HG03196 (cell line): ENCODE data around the gene SAMD4A.

ENCODE experiments used
- ATAC-seq: cut with Tn5 transposase; IDR thresholded peaks from one replicate; pipeline ENCODE4 v1.9.1; 2021; ENCODE audit not compliant: unreplicated experiment

Gene SAMD4A

GRCh38 chr14:54698966-54699530 lies 132.1 kb downstream of the SAMD4A start:
- no peak for ATAC-seq

GRCh38 chr14:54699735-54700134 lies 132.8 kb downstream of the SAMD4A start:
- no peak for ATAC-seq

GRCh38 chr14:54700717-54701116 lies 133.8 kb downstream of the SAMD4A start:
- no peak for ATAC-seq

- no peak for ATAC-seq
Measured at GRCh38 chr14:54702014-54702491, 135.1 kb downstream of the SAMD4A start.

GRCh38 chr14:54702492-54702891 lies 135.6 kb downstream of the SAMD4A start:
- ATAC-seq = no peak

GRCh38 chr14:54703082-54703481 lies 136.2 kb downstream of the SAMD4A start:
- ATAC-seq = no peak

GRCh38 chr14:54703724-54704123 lies 136.8 kb downstream of the SAMD4A start:
- ATAC-seq = no peak

GRCh38 chr14:54704768-54705167 lies 137.8 kb downstream of the SAMD4A start:
- ATAC-seq = no peak

- ATAC-seq = no peak
Measured at GRCh38 chr14:54706769-54707168, 139.8 kb downstream of the SAMD4A start.

GRCh38 chr14:54708161-54708560 lies 141.2 kb downstream of the SAMD4A start:
- no peak for ATAC-seq

GRCh38 chr14:54708982-54709381 lies 142.1 kb downstream of the SAMD4A start:
- ATAC-seq = no peak

GRCh38 chr14:54709444-54709843 lies 142.5 kb downstream of the SAMD4A start:
- peak; percentile 62 for ATAC-seq

GRCh38 chr14:54709867-54710266 lies 142.9 kb downstream of the SAMD4A start:
- ATAC-seq = no peak

- no peak for ATAC-seq
Measured at GRCh38 chr14:54711312-54711711, 144.4 kb downstream of the SAMD4A start.

- ATAC-seq = no peak
Measured at GRCh38 chr14:54711812-54712464, 145.0 kb downstream of the SAMD4A start.

GRCh38 chr14:54712465-54713200 lies 145.7 kb downstream of the SAMD4A start:
- ATAC-seq = no peak

GRCh38 chr14:54713379-54713778 lies 146.5 kb downstream of the SAMD4A start:
- ATAC-seq = no peak

- no peak for ATAC-seq
Measured at GRCh38 chr14:54715239-54715638, 148.3 kb downstream of the SAMD4A start.

GRCh38 chr14:54715811-54716210 lies 148.9 kb downstream of the SAMD4A start:
- no peak for ATAC-seq

- no peak for ATAC-seq
Measured at GRCh38 chr14:54716862-54717261, 149.9 kb downstream of the SAMD4A start.

- no peak for ATAC-seq
Measured at GRCh38 chr14:54718046-54718445, 151.1 kb downstream of the SAMD4A start.

- ATAC-seq = no peak
Measured at GRCh38 chr14:54719406-54719805, 152.5 kb downstream of the SAMD4A start.
